Measurements from ENCODE around the gene PIPOX.

The PIPOX gene

DNA sequence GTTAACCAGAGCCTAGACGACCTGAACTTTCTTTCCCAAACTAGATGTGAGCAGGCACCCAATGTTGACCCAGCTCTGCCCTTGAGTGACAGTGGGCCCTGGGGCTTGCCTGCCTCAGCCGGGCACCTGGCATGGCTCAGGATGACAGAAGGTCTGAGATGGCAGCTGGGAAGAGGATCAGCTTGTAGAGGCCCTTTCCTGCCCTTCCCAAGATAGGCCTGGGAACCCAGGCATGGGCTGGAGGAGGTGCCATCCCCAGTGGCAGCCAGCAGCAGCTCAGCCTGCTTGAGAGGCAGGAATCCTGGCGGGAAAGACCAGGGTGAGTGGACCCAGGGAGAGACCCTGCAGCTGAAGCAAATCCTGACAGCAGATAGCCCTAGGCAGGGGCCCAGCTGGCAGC, 59.1 kb downstream of the PIPOX start:
- DNase-seq = no peak

DNA sequence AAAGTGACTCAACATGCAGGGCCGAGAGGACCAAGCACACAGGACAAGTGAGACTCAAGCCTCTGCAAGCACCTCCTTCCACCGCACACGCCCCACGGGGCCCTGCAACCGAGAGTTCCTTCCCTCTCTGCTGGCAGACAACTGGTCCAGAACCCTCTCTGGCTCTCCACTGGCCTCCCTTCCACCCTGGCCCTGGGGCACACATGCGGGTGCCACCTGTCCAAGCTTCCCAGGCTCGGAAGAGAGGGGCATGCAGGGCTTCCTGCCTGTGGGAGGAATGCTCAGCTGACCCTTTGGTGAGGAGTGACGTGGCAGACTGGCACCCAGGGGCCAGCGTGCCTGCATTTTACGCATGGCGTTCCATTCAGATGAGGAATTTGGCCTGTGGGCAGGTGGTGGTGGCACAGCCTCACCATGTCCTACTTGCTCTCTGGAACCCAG, 59.8 kb downstream of the PIPOX start:
- DNase-seq = no peak

DNA sequence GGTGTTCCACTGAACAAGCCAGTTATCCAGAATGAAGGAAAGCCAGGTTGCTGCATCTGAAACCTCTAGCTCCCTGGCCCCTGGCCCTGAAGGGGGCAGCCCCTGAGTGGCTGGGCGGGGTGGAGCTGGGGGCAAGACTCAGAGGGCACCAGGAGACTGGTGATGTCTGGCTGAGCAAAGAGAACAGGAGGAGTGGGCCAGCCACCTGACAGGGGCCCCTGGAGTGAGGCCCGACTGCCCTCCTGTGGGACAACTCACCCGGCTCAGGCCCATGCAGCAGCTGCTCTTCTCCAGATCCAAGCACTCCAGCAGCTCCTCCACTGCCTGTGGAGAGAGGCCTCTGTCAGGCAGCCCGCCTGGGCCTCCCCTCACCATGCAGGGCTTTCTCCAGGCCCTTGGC, 60.4 kb downstream of the PIPOX start:
- no peak for DNase-seq
